Uterus (tissue), 4 donors: ENCODE data around the gene FAM221A. TPM values are rescaled to one million over a fixed set of nuclear protein-coding genes. Genes with fewer than 3 reads are reported as not detected.

ENCODE experiments used
- DNase-seq, 2 donors: peaks; one replicate each; pipeline ENCODE4 v3.0.0-alpha.2; 2019 to 2020
- H3K27ac ChIP-seq, 2 donors: fragments of 200-600 bp; sonication (generic); 1 replicate in 1 of 2; 2 replicates in 1 of 2; pipeline ENCODE4 v1.5.1; 2016 to 2018
- H3K27me3 ChIP-seq, 2 donors: fragments of 200-600 bp; sonication (generic); one replicate each; pipeline ENCODE4 v1.5.1; 2018 to 2019; ENCODE audit warnings: control low read depth in 1 of 2
- H3K36me3 ChIP-seq, 2 donors: fragments of 200-600 bp; sonication (generic); one replicate each; pipeline ENCODE4 v1.5.1; 2019; ENCODE audit warnings: control low read depth in 1 of 2
- H3K4me1 ChIP-seq, 2 donors: fragments of 200-600 bp; sonication (generic); one replicate each; pipeline ENCODE4 v1.5.1; 2018 to 2019; ENCODE audit warnings: control low read depth in 1 of 2
- H3K4me3 ChIP-seq, 2 donors: fragments of 200-600 bp; sonication (generic); 1 replicate in 1 of 2; 2 replicates in 1 of 2; pipeline ENCODE4 v1.5.1; 2018 to 2019; ENCODE audit warnings: mild to moderate bottlenecking in 1 of 2
- H3K9me3 ChIP-seq, 2 donors: fragments of 200-600 bp; sonication (generic); one replicate each; pipeline ENCODE4 v1.5.1; 2019; ENCODE audit warnings: control low read depth in 1 of 2
- POLR2A ChIP-seq, 2 donors: fragments of 450-650 bp; IDR thresholded peaks; one replicate each; pipeline ENCODE4 v1.6.1; 2016; ENCODE audit warnings: antibody characterized with exemption in 2 of 2, mild to moderate bottlenecking in 1 of 2, moderate library complexity in 1 of 2
- intact Hi-C: fragments of 100-400 bp; cut with DNase I; formaldehyde crosslinking; loops from one replicate; pipeline ENCODE4 v1.15.1; 2023; ENCODE audit warnings: low total_unique reads
- total RNA-seq, 4 donors: library from RNA; depleted of rRNA in 3 of 4; stranded (reverse); fragments of >200 nt in 3 of 4; gene quantifications; one replicate each; pipeline versions ENCODE4 v1.1.0 to v1.2.4, GENCODE V29; 2014 to 2023
- TF ChIP-seq, protein P1 (sequence below), 4 experiments: fragments of 200-600 bp in 2 of 4; fragments of 450-650 bp in 2 of 4; sonication (generic) in 2 of 4; IDR thresholded peaks; one replicate each; pipeline ENCODE4 v1.5.1; 2016 to 2019; ENCODE audit warnings: antibody characterized with exemption in 4 of 4, mild to moderate bottlenecking in 2 of 4, moderate library complexity in 1 of 4
- donor health status: DM: yes; HTN: yes; CAD: no.

The FAM221A gene
- total RNA-seq, 4 donors from 2014 or later = 4.7 to 11.5 (median 6.5) TPM

DNA sequence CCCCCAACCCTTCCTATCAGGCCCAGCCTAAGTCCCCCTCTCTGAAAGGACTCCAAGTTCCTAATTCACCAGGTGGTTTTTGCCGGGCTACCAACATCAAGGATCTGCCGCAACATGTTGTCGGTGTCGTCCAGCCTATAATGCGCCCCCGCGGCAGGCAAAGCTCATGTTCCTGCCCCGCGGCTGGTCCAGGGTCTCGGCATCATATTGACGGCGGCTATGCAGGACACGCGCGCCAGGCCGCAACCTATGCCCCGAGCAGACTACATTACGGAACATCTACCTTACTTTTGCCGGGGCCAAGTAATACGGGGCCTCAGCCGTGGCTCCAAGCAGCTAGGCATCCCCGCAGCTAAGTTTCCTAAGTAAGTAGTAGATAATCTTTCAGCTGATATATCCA, 24.6 kb upstream of the FAM221A start:
- H3K4me1 ChIP-seq = no peaks in the 10 kb centered on the region
- no peak for DNase-seq
- no peaks in the 10 kb centered on the region for H3K27me3 ChIP-seq
- intact Hi-C loops = no loop called here
- peaks cover 0 to 9% of the 10 kb centered on the region in 2 donors for H3K9me3 ChIP-seq
- H3K27ac ChIP-seq = no peak overlapping the region
- no peak for TF ChIP-seq POLR2A (IDR thresholded peaks at IDR 0.05)
- TF ChIP-seq, protein P1, sequence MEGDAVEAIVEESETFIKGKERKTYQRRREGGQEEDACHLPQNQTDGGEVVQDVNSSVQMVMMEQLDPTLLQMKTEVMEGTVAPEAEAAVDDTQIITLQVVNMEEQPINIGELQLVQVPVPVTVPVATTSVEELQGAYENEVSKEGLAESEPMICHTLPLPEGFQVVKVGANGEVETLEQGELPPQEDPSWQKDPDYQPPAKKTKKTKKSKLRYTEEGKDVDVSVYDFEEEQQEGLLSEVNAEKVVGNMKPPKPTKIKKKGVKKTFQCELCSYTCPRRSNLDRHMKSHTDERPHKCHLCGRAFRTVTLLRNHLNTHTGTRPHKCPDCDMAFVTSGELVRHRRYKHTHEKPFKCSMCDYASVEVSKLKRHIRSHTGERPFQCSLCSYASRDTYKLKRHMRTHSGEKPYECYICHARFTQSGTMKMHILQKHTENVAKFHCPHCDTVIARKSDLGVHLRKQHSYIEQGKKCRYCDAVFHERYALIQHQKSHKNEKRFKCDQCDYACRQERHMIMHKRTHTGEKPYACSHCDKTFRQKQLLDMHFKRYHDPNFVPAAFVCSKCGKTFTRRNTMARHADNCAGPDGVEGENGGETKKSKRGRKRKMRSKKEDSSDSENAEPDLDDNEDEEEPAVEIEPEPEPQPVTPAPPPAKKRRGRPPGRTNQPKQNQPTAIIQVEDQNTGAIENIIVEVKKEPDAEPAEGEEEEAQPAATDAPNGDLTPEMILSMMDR (IDR thresholded peaks at IDR 0.05) = no peak
- H3K4me3 ChIP-seq = no peak overlapping the region
- no peaks in the 10 kb centered on the region for H3K36me3 ChIP-seq

DNA sequence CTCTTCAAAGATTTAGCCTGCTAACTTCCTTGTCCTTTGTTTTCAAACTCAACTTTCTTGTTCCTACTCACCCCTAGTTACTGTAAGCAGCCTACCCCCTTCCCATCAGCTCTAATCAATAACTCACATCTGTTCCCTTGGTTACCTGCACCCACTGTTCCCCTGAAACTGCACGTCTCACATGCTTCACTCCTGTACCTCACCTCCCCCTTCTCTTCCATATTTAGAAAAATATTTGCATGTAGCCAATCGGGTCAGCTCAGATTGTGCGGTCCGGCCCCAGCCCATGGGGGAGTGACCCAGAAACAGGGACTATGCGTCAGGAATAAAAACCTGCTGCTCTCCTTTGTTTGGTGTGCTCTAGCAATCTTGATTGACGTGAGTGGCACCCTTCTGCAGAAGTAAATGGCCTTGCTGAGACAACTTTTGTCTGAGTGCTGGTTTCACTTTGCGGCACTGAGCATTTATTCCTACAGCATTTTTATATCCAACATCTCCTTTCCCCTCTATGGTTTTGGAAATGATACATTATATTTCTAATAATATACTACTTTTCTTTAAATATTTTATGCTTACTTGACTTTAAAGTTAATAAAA, 21.1 kb upstream of the FAM221A start:
- Histone ChIP-seq H3K27me3 (no peaks in the 10 kb centered on the region), H3K9me3 (peaks cover 0 to 9% of the 10 kb centered on the region in 2 donors), H3K36me3 (no peaks in the 10 kb centered on the region), H3K27ac (no peak overlapping the region), H3K4me3 (no peak overlapping the region), H3K4me1 (no peaks in the 10 kb centered on the region)
- no peak for DNase-seq
- intact Hi-C loops = no loop called here
- no peak for TF ChIP-seq POLR2A (IDR thresholded peaks at IDR 0.05)

DNA sequence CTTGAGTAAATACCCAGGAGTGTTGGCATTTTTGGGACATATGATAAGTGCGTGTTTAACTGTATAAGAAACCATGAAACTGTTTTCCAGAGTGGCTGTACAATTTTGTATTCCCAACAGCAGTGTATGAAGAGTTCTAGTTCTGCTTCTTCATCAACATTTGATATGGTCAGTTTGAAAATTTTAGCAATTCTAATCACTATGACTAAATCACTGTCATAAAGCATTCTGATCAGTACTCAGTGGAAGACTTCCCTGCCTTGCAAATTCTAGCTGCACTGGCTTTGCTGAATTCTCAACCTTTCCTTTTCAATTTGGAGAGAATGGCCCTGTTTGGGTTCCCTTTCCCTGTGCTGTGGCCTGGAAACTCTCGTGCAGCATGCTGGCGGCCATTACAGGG, 18.6 kb upstream of the FAM221A start:
- H3K27me3 ChIP-seq = no peaks in the 10 kb centered on the region
- H3K27ac ChIP-seq = no peak overlapping the region
- no peak overlapping the region for H3K4me3 ChIP-seq
- TF ChIP-seq, protein P1 (IDR thresholded peaks at IDR 0.05) = no peak
- TF ChIP-seq POLR2A (IDR thresholded peaks at IDR 0.05) = no peak
- DNase-seq = no peak
- H3K9me3 ChIP-seq = no peaks in the 10 kb centered on the region
- no peaks in the 10 kb centered on the region for H3K4me1 ChIP-seq
- H3K36me3 ChIP-seq = no peaks in the 10 kb centered on the region
- intact Hi-C loops = no loop called here

DNA sequence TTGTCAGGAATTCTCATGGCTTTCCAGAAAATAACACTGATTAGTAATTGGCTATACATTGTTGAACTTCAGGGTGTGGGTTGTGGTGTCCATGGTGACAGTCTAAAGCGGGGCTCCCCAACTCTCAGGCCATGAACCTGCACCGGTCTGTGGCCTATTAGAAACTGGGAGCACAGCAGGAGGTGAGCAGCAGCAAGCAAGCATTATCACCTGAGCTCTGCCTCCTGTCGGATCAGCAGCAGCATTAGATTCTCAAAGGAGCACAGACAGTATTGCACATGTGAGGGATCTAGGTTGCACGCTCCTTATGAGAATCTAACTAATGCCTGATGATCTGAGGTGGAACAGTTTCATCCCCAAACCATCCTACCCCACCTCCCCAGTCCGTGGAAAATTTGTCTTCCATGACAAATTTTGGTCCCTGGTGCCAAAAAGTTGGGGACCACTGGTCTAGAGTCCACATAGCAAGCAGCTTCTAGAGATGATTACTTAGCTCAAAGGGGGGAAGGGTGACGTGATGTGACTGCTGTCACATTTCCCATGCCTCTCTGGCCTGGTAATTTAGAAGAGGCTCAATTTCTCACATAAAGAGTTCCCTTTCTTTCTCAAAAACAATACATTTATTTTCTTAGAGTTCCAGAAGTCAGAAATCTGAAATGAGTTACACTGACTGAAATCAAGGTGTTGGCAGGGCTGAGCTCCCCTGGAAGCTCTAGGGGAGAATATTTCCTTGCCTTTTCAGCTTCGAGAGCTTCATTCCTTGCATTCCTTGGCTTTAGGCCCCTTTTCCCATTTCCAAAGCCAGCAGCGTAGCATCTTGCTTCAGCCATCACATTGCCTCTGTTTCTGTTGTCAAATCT, 17.6 kb upstream of the FAM221A start:
- Histone ChIP-seq H3K9me3 (no peaks in the 10 kb centered on the region), H3K4me3 (no peak overlapping the region), H3K36me3 (no peaks in the 10 kb centered on the region), H3K27ac (no peak overlapping the region), H3K4me1 (no peaks in the 10 kb centered on the region), H3K27me3 (no peaks in the 10 kb centered on the region)
- TF ChIP-seq, protein P1 (IDR thresholded peaks at IDR 0.05) = no peak
- no peak for TF ChIP-seq POLR2A (IDR thresholded peaks at IDR 0.05)
- no peak for DNase-seq
- intact Hi-C loops = no loop called here

DNA sequence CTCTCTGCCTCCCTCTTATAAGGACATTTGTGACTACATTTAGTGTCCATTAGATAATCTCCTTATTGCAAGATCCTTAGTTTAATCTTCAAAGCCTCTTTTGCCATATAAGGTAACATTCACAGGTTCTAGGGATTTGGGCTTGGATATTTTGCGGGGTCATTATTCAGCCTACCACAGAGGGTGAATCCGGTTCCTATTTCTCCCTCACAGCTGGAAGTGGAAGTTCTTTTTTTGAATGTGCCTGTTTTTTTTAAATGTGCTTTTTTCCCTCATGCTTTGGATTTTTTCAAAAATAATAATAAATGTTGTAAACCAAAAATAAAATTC, 17.1 kb upstream of the FAM221A start:
- intact Hi-C loops = no loop called here

More for the DNA sequence above, 17.1 kb upstream of the FAM221A start:
- TF ChIP-seq, protein P1 (IDR thresholded peaks at IDR 0.05) = no peak
- no peak for TF ChIP-seq POLR2A (IDR thresholded peaks at IDR 0.05)
- DNase-seq = no peak
- no peak overlapping the region for H3K4me3 ChIP-seq
- no peaks in the 10 kb centered on the region for H3K9me3 ChIP-seq
- no peak overlapping the region for H3K27ac ChIP-seq
- no peaks in the 10 kb centered on the region for H3K27me3 ChIP-seq
- no peaks in the 10 kb centered on the region for H3K4me1 ChIP-seq
- H3K36me3 ChIP-seq = no peaks in the 10 kb centered on the region
